Ovary (tissue), 3 donors: ENCODE data around the gene GALNT12.

Experiments used
- POLR2A ChIP-seq: fragments of 450-650 bp; IDR thresholded peaks from one replicate; pipeline ENCODE4 v1.6.1; 2017; ENCODE audit warnings: antibody characterized with exemption, mild to moderate bottlenecking, moderate library complexity
- TF ChIP-seq, protein P1 (sequence below), 3 donors: fragments of 450-650 bp in 2 of 3; fragments of 200-600 bp in 1 of 3; IDR thresholded peaks; one replicate each; pipeline versions ENCODE4 v1.5.1 to v1.8.0; 2016 to 2022; ENCODE audit warnings: antibody characterized with exemption in 3 of 3, mild to moderate bottlenecking in 1 of 3
- donor health status: DM: no; HTN: no; CAD: no.

DNA sequence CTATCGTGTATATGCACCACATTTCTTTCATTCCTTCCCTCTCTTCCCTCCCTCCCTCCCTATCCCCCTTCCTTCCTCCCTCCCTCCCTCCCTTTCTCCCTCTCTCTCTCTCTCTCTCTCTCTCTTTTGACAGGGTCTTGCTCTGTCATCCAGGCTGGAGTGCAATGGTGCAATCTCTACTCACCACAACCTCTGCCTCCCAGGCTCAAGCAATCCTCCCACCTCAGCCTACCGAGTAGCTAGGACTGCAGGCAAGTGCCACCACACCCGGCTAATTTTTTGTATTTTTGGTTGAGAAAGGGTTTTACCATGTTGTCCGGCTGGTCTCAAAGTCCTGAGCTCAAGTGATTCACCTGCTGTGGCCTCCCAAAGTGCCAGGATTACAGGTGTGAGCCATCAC lies 10.0 kb upstream of the GALNT12 start:
- TF ChIP-seq, protein P1, sequence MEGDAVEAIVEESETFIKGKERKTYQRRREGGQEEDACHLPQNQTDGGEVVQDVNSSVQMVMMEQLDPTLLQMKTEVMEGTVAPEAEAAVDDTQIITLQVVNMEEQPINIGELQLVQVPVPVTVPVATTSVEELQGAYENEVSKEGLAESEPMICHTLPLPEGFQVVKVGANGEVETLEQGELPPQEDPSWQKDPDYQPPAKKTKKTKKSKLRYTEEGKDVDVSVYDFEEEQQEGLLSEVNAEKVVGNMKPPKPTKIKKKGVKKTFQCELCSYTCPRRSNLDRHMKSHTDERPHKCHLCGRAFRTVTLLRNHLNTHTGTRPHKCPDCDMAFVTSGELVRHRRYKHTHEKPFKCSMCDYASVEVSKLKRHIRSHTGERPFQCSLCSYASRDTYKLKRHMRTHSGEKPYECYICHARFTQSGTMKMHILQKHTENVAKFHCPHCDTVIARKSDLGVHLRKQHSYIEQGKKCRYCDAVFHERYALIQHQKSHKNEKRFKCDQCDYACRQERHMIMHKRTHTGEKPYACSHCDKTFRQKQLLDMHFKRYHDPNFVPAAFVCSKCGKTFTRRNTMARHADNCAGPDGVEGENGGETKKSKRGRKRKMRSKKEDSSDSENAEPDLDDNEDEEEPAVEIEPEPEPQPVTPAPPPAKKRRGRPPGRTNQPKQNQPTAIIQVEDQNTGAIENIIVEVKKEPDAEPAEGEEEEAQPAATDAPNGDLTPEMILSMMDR (IDR thresholded peaks at IDR 0.05), result no peak
- no peak for TF ChIP-seq POLR2A
